ENCODE data around the gene TRABD2A.

- no peak for TF ChIP-seq POLR2AphosphoS5 (IDR thresholded peaks at IDR 0.05; ENCODE audit: borderline replicate concordance, low read depth, low read length)
- no peak for TF ChIP-seq EZH2 (IDR thresholded peaks at IDR 0.05)
- TF ChIP-seq FOXP2 (optimal IDR thresholded peaks at IDR 0.05; ENCODE audit: control extremely low read depth, extremely low read length, insufficient read depth): no peak
Measured at GRCh38 chr2:84889332-84889731, 8.4 kb upstream of the TRABD2A start.
